Astrocyte of the hippocampus (primary cell): ENCODE data around the gene MICAL3.

Experiments used
- DNase-seq: peaks from one replicate; pipeline ENCODE4 v3.0.0; 2011; ENCODE audit warnings: low read depth, low spot score

MICAL3 gene

DNA sequence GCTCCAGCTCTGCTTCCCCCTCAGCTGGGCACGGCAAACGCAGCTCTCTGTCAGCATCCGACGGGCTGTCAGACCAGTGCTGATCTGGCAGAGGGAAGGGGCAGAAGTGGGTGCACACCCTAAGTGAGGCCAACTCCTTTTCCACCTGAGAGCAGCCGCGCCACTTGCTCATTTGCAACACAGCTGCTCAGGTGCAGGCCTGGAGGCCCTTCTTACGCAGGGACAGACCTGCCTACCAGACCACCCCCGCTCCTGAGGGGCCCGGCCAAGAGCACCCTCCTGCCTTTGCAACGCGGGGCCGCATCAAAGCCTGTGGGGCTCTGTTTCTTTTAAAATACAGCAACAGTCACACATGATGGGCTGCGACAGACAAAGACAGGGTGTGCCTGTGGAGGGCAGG lies 202.3 kb downstream of the MICAL3 start:
- DNase-seq: no peak

DNA sequence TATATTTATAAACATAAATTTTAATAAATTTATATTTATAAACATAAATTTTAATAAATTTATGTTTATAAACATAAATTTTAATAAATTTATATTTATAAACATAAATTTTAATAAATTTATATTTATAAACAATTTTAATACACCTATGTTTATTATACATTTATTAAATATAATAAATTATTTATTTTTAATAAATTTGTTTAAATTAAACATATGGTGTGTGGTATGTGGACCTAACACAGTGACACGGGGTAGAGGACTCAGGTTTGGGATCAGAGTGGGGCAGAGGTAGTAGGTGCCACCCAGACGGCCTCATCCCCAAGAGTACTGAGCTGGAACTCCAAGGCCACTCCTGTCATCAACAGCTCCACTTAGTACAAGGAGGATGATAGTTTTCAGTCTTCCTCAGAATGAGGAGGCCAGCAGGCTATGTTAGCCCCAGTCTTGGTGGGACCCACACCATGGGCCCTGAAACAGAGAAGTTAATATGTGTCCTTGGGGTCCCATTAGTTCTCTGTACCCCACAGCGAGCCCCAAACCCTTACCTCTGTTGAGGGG lies 203.4 kb downstream of the MICAL3 start:
- DNase-seq: no peak

DNA sequence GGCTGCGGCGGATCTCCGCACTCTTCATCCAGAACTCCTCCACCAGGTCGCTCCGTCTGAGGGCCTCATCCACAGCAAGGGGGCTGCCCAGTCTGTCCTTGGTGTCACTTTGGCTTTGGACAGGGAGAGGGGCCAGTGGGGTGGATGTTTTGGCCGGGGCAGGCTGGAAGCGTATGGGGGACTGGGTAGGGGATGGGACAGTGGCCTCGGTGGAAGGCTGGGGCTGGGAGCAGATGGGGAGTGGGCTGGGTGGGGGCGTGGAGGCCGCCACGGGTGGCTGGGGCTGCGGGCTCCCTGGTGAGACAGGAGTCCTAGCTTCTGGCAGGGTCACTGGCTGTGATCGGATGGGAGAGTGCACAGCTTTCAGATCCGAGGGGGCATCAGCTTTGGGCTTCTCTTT lies 205.7 kb downstream of the MICAL3 start:
- DNase-seq: no peak

DNA sequence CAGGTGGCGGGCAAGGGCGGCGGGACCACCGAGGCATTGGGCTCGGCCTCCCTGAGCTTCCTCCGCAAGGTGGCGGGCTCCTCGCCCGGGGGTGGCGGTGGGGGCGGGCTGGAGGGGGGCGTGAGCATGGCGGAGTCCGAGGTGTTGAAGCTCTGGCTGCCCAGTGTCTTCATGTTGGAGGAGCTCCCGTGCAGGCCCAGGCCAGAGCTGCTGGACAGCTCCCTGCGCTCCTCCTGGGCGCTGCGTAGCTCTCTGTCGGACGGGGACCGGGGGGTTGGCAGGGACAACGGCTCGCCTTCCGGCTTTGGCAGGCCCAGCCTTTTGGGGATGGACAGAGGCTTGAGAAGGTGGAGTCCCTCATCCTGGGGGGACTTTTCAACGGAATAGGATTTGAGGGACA lies 206.2 kb downstream of the MICAL3 start:
- DNase-seq: no peak

DNA sequence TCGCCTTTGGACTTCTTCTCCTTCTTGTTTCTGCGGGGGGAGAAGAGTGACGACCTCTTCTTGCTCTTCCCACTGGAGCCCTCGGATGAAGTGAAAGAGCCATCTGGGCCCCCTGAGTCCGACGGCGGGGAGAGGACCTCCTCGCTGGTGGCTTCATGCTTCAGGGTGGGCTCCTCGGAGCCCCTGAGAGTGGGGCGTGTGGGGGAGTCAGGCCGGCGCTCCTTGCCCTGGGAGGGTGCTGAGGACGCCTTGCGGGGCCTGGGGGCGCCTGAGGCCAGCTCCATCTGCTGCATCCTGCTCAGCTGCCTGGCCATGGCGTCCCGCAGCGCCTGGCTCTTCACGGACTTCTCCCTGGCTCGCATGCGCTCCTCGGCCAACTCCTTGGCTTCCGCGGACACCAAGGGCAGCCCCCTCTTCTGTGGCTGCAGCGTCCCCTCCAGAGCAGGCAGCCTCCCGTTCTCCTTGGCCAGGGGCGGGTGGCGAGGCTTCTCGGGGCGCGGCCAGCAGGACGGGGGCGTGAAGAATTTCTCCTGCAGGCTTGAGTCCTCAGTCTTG lies 206.8 kb downstream of the MICAL3 start:
- no peak for DNase-seq

DNA sequence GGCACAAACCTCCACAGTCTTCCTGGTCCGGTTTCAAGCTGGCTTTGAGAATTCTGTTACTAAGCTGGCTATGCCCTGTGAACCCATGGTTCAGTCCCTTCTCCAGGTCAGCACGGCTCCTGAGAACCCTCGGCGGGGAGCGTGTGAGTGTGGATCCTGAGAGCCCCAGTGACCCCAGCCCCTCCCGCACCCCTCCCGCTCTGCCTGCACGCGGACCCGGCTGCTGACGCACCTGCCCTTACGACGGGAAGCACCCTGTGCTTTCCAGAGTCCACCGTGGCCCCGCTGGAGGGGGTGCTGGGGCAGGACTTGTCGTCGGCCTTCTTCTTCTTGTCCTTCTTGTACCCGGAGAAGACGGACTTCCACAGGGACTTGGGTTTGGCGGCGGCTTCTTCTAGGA lies 207.3 kb downstream of the MICAL3 start:
- no peak for DNase-seq

DNA sequence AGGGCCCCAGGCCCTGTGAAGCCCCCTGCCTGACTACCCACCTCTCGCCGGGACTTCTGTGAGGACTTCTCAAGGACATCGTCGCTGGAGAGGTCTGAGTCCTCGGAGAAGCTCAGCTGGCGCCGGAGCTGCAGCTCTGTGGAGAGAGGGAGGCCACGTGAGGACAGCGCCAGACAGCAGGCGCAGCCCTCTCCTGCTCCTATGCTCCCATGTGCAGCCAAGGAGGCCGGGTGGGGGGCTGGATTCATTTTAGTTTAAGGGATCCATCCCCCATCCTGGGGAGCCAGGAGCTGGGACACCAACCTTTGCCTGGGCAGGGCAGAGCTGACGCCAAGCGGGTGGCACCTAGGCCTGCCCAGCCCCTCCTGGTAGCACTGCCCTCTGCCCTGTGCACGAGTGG lies 207.7 kb downstream of the MICAL3 start:
- DNase-seq: no peak

GRCh38 chr22:17815703-17816254 lies 208.6 kb downstream of the MICAL3 start:
- no peak for DNase-seq

DNA sequence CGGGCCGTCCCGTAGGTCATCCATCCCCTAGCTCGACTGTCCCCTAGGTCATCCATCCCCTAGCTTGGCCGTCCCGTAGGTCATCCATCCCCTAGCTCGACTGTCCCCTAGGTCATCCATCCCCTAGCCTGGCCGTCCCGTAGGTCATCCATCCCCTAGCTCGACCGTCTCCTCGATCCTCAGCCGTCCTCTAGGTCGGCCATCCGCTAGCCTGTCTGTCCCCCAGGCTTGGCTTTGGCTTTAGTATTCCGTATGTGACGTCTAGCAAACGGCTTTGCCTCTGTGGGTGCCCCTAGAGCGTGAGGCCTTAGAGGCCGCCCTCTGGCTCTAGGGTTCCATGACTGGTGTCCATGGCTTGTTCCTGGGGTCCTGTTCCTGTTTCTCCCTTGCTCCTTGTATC lies 209.5 kb downstream of the MICAL3 start:
- no peak for DNase-seq

GRCh38 chr22:17814084-17814483 lies 210.3 kb downstream of the MICAL3 start:
- DNase-seq: no peak

DNA sequence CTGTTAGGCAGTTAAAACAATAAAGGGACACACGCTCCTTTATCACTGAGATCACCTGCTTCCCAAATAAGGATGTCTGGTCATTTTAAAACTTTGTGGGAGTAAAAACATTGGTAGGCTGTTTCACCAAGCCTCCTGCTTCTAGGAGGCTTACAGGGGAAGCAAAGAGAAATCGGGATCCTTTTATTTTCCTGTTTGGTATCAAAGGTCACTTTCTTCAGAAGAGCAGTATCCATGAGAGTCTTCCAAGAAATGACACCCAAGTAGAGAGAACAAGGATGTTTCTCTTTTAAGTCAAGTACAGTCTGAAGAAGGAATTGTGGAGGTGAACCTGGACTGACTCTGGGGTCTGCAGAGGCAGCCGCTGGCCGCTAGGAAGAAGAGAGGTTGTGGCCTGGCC lies 213.2 kb downstream of the MICAL3 start:
- no peak for DNase-seq

DNA sequence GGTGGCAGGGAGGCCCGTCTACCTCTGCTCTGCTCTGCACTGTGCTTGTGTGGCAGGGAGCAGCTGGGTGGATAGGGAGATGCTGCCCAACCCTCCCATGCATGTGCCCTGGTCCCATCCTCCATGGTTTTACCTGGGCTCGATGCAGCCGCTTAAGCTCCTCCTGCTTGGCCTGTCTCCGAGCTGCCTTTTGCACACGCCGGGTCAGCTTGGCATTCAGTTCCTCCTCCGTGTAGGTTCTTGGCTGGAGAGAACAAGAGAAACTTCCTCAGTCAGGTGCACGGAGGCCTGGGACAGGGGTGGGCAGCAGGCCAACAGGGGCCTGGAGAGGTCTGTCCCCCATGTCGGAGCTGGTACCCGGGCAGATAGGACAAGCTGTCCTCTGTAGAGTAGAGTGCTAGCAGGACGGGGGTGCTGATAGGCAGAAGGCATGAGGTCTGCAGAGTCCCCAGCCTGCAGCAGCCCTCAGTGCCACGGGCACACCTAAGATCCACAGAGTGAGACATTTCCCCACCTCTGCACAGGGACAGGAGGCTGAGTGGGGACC lies 213.7 kb downstream of the MICAL3 start:
- DNase-seq: no peak

GRCh38 chr22:17808693-17809403 lies 215.5 kb downstream of the MICAL3 start:
- no peak for DNase-seq

DNA sequence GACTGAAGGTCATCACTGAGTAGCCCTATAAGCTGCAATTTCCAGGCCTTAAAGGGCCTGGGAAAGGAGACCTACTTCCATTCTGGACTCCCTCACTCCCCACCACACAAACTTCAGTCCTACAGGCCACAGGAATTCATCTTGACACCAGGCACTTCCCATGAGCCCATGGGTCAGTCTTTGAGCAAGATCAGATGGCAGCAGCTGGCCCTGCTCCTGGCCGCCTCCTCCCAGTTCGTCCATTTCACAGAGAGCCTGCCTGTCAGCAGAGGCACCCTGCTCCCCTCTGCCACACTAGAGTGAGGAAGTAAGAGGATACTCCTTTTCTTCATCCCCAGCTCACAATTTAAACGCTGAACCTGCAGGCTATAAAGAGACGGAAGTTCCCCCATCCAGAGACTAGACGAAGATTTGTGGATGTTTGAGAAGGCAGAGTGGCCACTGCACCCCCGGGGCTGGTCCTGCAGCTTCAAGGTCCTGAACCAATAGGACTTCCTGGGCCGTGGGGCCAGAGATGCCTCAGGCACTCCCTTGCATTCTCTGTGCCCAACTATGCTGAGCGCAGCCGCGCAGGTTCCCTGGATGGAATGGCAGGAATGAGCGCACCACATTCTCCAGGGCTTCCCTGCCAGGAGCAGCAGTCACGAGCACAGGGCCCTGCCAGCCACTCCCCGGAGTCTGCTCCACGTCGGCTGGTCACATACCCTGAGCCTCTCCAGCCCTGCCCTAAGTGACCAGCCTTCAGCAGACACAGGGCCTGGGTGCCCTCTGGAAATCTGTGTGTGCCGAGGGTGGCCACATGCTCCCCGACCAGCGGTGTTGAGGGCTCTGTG lies 216.6 kb downstream of the MICAL3 start:
- DNase-seq: peak; percentile 58

GRCh38 chr22:17807086-17807485 lies 217.3 kb downstream of the MICAL3 start:
- no peak for DNase-seq

GRCh38 chr22:17806437-17806836 lies 217.9 kb downstream of the MICAL3 start:
- DNase-seq: no peak

- no peak for DNase-seq
Measured at GRCh38 chr22:17804331-17805080, 219.9 kb downstream of the MICAL3 start.

DNA sequence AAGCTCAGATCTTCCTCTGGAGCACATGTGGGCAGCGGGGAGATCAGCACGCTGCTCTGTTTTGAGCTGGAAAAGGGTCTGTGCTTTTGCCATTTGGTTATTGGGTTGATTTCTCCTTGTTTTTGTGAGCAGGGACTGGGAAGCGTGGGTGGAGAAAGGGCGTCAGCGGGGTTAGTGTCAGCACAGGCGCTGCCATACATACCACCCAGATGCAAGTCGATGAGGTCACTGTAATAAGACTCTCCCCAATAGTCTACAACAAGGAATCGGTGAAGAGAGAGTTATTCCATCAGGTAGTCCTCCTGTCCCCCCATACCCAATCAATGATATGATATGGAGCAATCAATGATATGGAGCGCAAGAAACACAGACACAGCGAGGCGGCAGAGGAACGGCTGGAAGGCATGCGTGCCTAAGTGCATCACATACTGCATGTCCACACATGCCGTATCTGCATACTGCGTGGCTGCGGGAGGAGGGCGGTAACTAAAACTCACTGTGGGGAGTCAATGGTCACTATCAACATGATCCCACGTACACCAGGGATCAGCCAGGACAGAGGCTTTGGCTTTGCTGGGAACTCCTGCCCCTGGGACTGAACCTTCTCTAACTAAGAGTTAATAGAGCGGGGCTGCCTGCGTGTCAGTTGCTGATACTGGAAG lies 220.6 kb downstream of the MICAL3 start:
- DNase-seq: no peak

DNA sequence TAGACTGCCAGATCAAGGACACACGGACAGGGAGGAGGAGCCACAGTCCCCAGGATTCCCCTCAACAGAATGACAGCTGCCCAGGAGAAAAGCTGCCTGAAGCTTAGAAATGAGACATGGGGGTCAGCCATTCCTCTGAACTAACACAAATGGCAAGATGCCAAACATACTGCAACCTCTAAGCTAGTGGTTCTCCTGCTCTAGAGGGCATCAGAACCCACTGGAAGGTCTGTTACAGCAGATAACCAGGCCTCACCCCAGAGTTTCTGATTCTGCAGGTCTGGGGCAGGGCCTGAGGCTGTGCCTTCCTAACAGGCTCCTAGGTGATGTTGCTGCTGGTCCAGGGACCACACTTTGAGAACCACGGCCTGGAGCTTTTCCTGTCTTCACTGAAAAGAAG lies 221.5 kb downstream of the MICAL3 start:
- DNase-seq: no peak

GRCh38 chr22:17802411-17802810 lies 221.9 kb downstream of the MICAL3 start:
- DNase-seq: no peak
